Measurements from ENCODE around the gene MMD. TPM values are rescaled to one million over a fixed set of nuclear protein-coding genes. Genes with fewer than 3 reads are reported as not detected.

MMD gene
- polyA plus RNA-seq, 1 donor from 2014 or later = 111 TPM

DNA sequence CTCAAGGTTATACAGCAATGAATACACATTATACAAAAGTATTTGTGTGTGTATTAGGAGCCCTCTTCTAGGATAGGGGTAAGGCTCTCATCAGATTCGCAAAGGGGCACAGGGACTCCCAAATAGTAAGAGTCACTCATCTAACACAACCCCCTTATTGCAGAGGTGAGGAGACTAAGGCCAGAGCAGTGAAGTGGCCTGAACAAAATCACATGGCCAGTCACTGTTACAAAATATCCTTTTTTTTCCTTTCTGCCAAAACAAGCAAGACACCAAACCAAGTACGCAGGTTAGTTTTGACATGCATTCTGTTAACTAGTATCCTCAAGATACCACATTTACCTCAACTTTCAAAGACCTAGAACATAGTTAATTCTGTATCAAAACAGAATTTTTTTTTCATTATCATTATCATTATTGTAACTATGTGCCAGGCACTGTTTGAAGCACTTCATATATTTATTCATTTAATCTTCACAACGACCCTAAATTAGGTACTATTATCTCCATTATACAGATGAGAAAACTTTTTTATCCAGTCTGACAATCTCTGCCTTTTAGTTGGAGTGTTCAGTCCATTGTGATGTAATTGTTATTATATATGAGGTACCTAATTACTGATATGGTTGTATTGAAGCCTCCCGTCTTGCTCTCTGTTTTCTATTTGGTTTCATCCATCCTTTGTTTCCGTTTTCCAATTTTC is 25.7 kb downstream of the MMD start:
- Histone ChIP-seq H3K9me2 (ENCODE audit: insufficient read depth, low read length) (no peaks in the 10 kb centered on the region), H3K27me3 (ENCODE audit: insufficient read depth, low read depth, low read length) (no peaks in the 10 kb centered on the region), H3K4me3 (ENCODE audit: low read length) (no peak overlapping the region), H3K36me3 (ENCODE audit: insufficient read depth, low read length) (peaks cover 7% of the 10 kb centered on the region), H3K9me3 (ENCODE audit: low read length) (no peaks in the 10 kb centered on the region), H3K79me2 (replicated peaks; ENCODE audit: insufficient read depth, low read length) (no peaks in the 10 kb centered on the region), H3K9ac (ENCODE audit: low read length) (no peak overlapping the region), H3K4me2 (ENCODE audit: low read length) (no peak overlapping the region), H2AFZ (ENCODE audit: low read depth, low read length) (no peak overlapping the region), H4K20me1 (ENCODE audit: insufficient read depth) (no peaks in the 10 kb centered on the region), H3F3A (ENCODE audit: insufficient read depth, low read length, poor library complexity, severe bottlenecking) (no peaks in the 10 kb centered on the region), H3K27ac (ENCODE audit: low read length) (no peak overlapping the region)
- TF ChIP-seq EZH2 (IDR thresholded peaks at IDR 0.05; ENCODE audit: borderline replicate concordance, insufficient read depth, low read length, poor library complexity, severe bottlenecking) = no peak
- no peak for TF ChIP-seq MXI1 (conservative IDR thresholded peaks at IDR 0.05; ENCODE audit: poor library complexity, severe bottlenecking)
- no peak for TF ChIP-seq TAF1 (IDR thresholded peaks at IDR 0.05; ENCODE audit: low read depth)
- no peak for TF ChIP-seq RAD21 (conservative IDR thresholded peaks at IDR 0.05)
- TF ChIP-seq SMC3 (conservative IDR thresholded peaks at IDR 0.05; ENCODE audit: poor library complexity) = no peak
- no peak for TF ChIP-seq EP300 (conservative IDR thresholded peaks at IDR 0.05; ENCODE audit: poor library complexity, severe bottlenecking)
- TF ChIP-seq, protein P1, sequence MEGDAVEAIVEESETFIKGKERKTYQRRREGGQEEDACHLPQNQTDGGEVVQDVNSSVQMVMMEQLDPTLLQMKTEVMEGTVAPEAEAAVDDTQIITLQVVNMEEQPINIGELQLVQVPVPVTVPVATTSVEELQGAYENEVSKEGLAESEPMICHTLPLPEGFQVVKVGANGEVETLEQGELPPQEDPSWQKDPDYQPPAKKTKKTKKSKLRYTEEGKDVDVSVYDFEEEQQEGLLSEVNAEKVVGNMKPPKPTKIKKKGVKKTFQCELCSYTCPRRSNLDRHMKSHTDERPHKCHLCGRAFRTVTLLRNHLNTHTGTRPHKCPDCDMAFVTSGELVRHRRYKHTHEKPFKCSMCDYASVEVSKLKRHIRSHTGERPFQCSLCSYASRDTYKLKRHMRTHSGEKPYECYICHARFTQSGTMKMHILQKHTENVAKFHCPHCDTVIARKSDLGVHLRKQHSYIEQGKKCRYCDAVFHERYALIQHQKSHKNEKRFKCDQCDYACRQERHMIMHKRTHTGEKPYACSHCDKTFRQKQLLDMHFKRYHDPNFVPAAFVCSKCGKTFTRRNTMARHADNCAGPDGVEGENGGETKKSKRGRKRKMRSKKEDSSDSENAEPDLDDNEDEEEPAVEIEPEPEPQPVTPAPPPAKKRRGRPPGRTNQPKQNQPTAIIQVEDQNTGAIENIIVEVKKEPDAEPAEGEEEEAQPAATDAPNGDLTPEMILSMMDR (IDR thresholded peaks at IDR 0.05; ENCODE audit: poor library complexity, severe bottlenecking) = no peak
- TF ChIP-seq POLR2AphosphoS5 (IDR thresholded peaks at IDR 0.05) = no peak
- TF ChIP-seq, protein P2, sequence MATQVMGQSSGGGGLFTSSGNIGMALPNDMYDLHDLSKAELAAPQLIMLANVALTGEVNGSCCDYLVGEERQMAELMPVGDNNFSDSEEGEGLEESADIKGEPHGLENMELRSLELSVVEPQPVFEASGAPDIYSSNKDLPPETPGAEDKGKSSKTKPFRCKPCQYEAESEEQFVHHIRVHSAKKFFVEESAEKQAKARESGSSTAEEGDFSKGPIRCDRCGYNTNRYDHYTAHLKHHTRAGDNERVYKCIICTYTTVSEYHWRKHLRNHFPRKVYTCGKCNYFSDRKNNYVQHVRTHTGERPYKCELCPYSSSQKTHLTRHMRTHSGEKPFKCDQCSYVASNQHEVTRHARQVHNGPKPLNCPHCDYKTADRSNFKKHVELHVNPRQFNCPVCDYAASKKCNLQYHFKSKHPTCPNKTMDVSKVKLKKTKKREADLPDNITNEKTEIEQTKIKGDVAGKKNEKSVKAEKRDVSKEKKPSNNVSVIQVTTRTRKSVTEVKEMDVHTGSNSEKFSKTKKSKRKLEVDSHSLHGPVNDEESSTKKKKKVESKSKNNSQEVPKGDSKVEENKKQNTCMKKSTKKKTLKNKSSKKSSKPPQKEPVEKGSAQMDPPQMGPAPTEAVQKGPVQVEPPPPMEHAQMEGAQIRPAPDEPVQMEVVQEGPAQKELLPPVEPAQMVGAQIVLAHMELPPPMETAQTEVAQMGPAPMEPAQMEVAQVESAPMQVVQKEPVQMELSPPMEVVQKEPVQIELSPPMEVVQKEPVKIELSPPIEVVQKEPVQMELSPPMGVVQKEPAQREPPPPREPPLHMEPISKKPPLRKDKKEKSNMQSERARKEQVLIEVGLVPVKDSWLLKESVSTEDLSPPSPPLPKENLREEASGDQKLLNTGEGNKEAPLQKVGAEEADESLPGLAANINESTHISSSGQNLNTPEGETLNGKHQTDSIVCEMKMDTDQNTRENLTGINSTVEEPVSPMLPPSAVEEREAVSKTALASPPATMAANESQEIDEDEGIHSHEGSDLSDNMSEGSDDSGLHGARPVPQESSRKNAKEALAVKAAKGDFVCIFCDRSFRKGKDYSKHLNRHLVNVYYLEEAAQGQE (IDR thresholded peaks at IDR 0.05; ENCODE audit: borderline replicate concordance) = no peak

DNA sequence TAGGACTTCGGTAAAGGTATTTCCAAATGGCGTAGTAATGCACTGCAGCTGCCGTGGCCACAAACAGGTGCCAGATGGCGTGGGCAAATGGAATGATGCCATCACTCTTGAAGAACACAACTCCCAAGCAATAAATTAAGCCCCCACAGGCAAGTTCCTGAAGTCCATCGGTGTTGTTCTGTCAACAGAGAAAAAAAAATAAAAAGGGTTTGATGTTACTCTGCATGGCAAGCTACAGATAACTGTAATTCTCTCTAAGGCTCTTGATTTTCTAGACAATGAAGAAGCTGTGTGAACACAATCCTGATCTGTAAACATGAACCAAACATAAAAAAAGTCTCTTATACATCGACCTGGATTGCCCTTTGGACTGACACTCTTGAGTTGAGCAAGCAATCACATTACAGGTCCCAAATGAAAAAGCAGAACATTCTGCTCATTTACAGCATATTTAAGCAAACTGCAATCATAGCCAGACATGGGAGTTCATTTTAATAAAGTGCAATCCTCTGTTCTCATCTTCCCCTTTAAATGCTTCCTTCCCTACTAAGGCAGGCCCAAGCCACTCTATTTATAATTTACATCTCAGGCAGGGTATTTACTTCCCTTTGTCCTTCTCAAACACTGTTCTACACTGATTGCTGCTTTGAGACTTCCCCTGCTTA is 27.1 kb downstream of the MMD start:
- Histone ChIP-seq H3K9ac (ENCODE audit: low read length) (no peak overlapping the region), H3K79me2 (replicated peaks; ENCODE audit: insufficient read depth, low read length) (no peaks in the 10 kb centered on the region), H3K9me3 (ENCODE audit: low read length) (no peaks in the 10 kb centered on the region), H3F3A (ENCODE audit: insufficient read depth, low read length, poor library complexity, severe bottlenecking) (no peaks in the 10 kb centered on the region), H3K4me3 (ENCODE audit: low read length) (no peak overlapping the region), H4K20me1 (ENCODE audit: insufficient read depth) (no peaks in the 10 kb centered on the region), H3K27ac (ENCODE audit: low read length) (no peak overlapping the region), H3K9me2 (ENCODE audit: insufficient read depth, low read length) (no peaks in the 10 kb centered on the region), H2AFZ (ENCODE audit: low read depth, low read length) (no peak overlapping the region), H3K36me3 (ENCODE audit: insufficient read depth, low read length) (no peaks in the 10 kb centered on the region), H3K27me3 (ENCODE audit: insufficient read depth, low read depth, low read length) (no peaks in the 10 kb centered on the region), H3K4me2 (ENCODE audit: low read length) (no peak overlapping the region)
- TF ChIP-seq MXI1 (conservative IDR thresholded peaks at IDR 0.05; ENCODE audit: poor library complexity, severe bottlenecking) (no peak), EP300 (conservative IDR thresholded peaks at IDR 0.05; ENCODE audit: poor library complexity, severe bottlenecking) (no peak)
- TF ChIP-seq, protein P2 (IDR thresholded peaks at IDR 0.05; ENCODE audit: borderline replicate concordance) = no peak
